Body of pancreas (tissue), 4 donors: ENCODE measurements around the gene PDGFA. TPM values are rescaled to one million over a fixed set of nuclear protein-coding genes. Genes with fewer than 3 reads are reported as not detected.
A peak's percentile ranks its signal among the peaks of the same experiment; 100 is the strongest.

Experiments used
- ATAC-seq: fragments of 150-250 bp; one replicate; pipeline ENCODE4 v1.9.1; 2016
- DNase-seq, 4 donors: peaks; one replicate each; pipeline ENCODE4 v3.0.0-alpha.2; 2019
- H3K27ac ChIP-seq, 4 donors: fragments of 200-600 bp; sonication (generic); 1 replicate in 3 of 4; 2 replicates in 1 of 4; pipeline versions ENCODE4 v1.5.1 to v1.6.1; 2016 to 2019; ENCODE audit warnings: mild to moderate bottlenecking in 1 of 4, mixed read lengths in 1 of 4, moderate library complexity in 1 of 4
- H3K27me3 ChIP-seq, 2 donors: fragments of 200-600 bp; sonication (generic); one replicate each; pipeline ENCODE4 v1.6.0; 2016; ENCODE audit warnings: mild to moderate bottlenecking in 1 of 2
- H3K36me3 ChIP-seq, 2 donors: fragments of 200-600 bp; sonication (generic); replicated peaks in 1 of 2; 2 replicates each; pipeline ENCODE4 v1.5.1; 2016; ENCODE audit warnings: low read depth in 2 of 2; ENCODE audit not compliant: insufficient read depth in 1 of 2
- H3K4me1 ChIP-seq: fragments of 200-600 bp; sonication (generic); one replicate; pipeline ENCODE4 v1.6.0; 2016
- H3K4me3 ChIP-seq, 2 donors: fragments of 200-600 bp; sonication (generic); 1 replicate in 1 of 2; 2 replicates in 1 of 2; pipeline ENCODE4 v1.5.1; 2016 to 2019
- H3K9me3 ChIP-seq, 3 donors: fragments of 200-600 bp; sonication (generic); 1 replicate in 2 of 3; 2 replicates in 1 of 3; pipeline ENCODE4 v1.5.1; 2016
- CTCF ChIP-seq, 7 experiments: fragments of 450-650 bp in 4 of 7; fragments of 200-600 bp in 3 of 7; sonication (generic) in 3 of 7; IDR thresholded peaks; one replicate each; pipeline ENCODE4 v1.5.1; 2016 to 2019; ENCODE audit warnings: antibody characterized with exemption in 7 of 7
- POLR2A ChIP-seq, 3 donors: fragments of 450-650 bp; IDR thresholded peaks; one replicate each; pipeline ENCODE4 v1.6.1; 2016; ENCODE audit warnings: antibody characterized with exemption in 3 of 3, mild to moderate bottlenecking in 2 of 3
- WGBS, 2 donors: methylation state at CpG; one replicate each; pipeline ENCODE4 v1.1.5; 2017; 5-methylcytosine and 5-hydroxymethylcytosine counted together
- intact Hi-C: fragments of 100-400 bp; cut with DNase I; formaldehyde crosslinking; loops from one replicate; pipeline ENCODE4 v1.15.1; 2023
- total RNA-seq, 2 donors: library from RNA; depleted of rRNA; stranded (reverse); fragments of >200 nt; gene quantifications; one replicate each; pipeline ENCODE4 v1.1.0, GENCODE V29; 2016

The PDGFA gene
- total RNA-seq, 2 donors from 2014 or later: 58.6 to 59.3 TPM

GRCh38 chr7:556837-557557, 37.4 kb upstream of the PDGFA start:
- intact Hi-C loops: no loop called here
- Histone ChIP-seq H3K4me3 (no peak overlapping the region), H3K4me1 (peaks cover 32% of the 10 kb centered on the region), H3K36me3 (no peaks in the 10 kb centered on the region), H3K27me3 (no peaks in the 10 kb centered on the region), H3K27ac (no peak overlapping the region), H3K9me3 (no peaks in the 10 kb centered on the region)
- TF ChIP-seq CTCF (IDR thresholded peaks at IDR 0.05) (no peak), POLR2A (IDR thresholded peaks at IDR 0.05) (no peak)
- ATAC-seq (no peak), DNase-seq (no peak)
- WGBS, 2 donors: 91 to 92% methylated on average over 19 to 31 of the region's 32 CpGs

- Histone ChIP-seq H3K36me3 (no peaks in the 10 kb centered on the region), H3K27me3 (no peaks in the 10 kb centered on the region), H3K4me3 (no peak overlapping the region), H3K9me3 (no peaks in the 10 kb centered on the region), H3K4me1 (peaks cover 26% of the 10 kb centered on the region), H3K27ac (no peak overlapping the region)
- no peak for DNase-seq
- no peak for ATAC-seq
- TF ChIP-seq CTCF (IDR thresholded peaks at IDR 0.05) (no peak), POLR2A (IDR thresholded peaks at IDR 0.05) (no peak)
- intact Hi-C loops: no loop called here
- WGBS, 2 donors: 90 to 94% methylated on average over 18 to 30 of the region's 30 CpGs
These were observed 36.7 kb upstream of the PDGFA start for GRCh38 chr7:556291-556826.

GRCh38 chr7:555551-556160, 36.0 kb upstream of the PDGFA start:
- Histone ChIP-seq H3K4me3 (no peak overlapping the region), H3K9me3 (no peaks in the 10 kb centered on the region), H3K27ac (no peak overlapping the region), H3K27me3 (no peaks in the 10 kb centered on the region), H3K36me3 (no peaks in the 10 kb centered on the region), H3K4me1 (peaks cover 19% of the 10 kb centered on the region)
- WGBS, 2 donors: 94 to 97% methylated on average over 11 to 18 of the region's 18 CpGs
- no peak for ATAC-seq
- DNase-seq: no peak
- intact Hi-C loops: no loop called here
- no peak for TF ChIP-seq CTCF (IDR thresholded peaks at IDR 0.05)
- no peak for TF ChIP-seq POLR2A (IDR thresholded peaks at IDR 0.05)

GRCh38 chr7:553636-554111, 34.0 kb upstream of the PDGFA start:
- Histone ChIP-seq H3K36me3 (no peaks in the 10 kb centered on the region), H3K9me3 (no peaks in the 10 kb centered on the region), H3K27me3 (no peaks in the 10 kb centered on the region), H3K4me3 (no peak overlapping the region), H3K4me1 (peaks cover 15% of the 10 kb centered on the region), H3K27ac (peak overlapping the region in 1 of 4 donors; percentile 10)
- ATAC-seq: peak; percentile 20
- intact Hi-C loops: no loop called here
- WGBS, 2 donors: 61 to 63% methylated on average over 14 to 15 of the region's 18 CpGs
- TF ChIP-seq POLR2A (IDR thresholded peaks at IDR 0.05): no peak
- no peak for TF ChIP-seq CTCF (IDR thresholded peaks at IDR 0.05)
- peak in 2 of 4 donors; percentile 30 to 37 for DNase-seq
